ENCODE data around the gene IER5. TPM values are rescaled to one million over a fixed set of nuclear protein-coding genes. Genes with fewer than 3 reads are reported as not detected.

Gene IER5
- total and polyA plus RNA-seq, 9 of the 15 experiments (the other 6 are each of a cell fraction or from before 2014, with no cell fraction given), result 2.4 to 32.1 (median 12.0) TPM

GRCh38 chr1:181095260-181095659, 6.8 kb downstream of the IER5 start:
- ChIA-PET POLR2A (interaction anchor here (1.0 to 10.3 kb wide), 3 partner anchors 7 to 19 kb away, joined by 3 to 257 read pairs (median 4); no protein-coding TSS in a partner anchor), CTCF (ENCODE audit: low intra/inter-chr PET ratio) (interaction anchor here (0.6 kb wide), 1 partner anchor 10 kb away, joined by 3 read pairs; no protein-coding TSS in a partner anchor)
- FAIRE-seq (no peak), ATAC-seq (no peak), DNase-seq (ENCODE audit: extremely low read depth in 1 of 4, low spot score in 3 of 4) (no peak)
- H3K4me1 ChIP-seq (replicated peaks in 1 of 2; ENCODE audit: control insufficient read depth in 2 of 2, insufficient read depth in 2 of 2, low read length in 2 of 2), result peaks cover 14 to 36% of the 10 kb centered on the region in 2 experiments
- no peak overlapping the region for H2AFZ ChIP-seq (ENCODE audit: low read depth, low read length)
- intact Hi-C loops (cut with micrococcal nuclease) (no loop called here), in situ Hi-C loops (cut with MboI) (no loop called here)
- H3K27ac ChIP-seq (ENCODE audit: extremely low read depth, low read depth, low read length), result no peak overlapping the region
- H3K9me3 ChIP-seq (replicated peaks; ENCODE audit: control insufficient read depth, insufficient read depth, low read depth, low read length), result no peaks in the 10 kb centered on the region
- TF ChIP-seq RHOXF2B (CRISPR knock-in tag; conservative IDR thresholded peaks at IDR 0.05) (no peak), FOXO4 (CRISPR knock-in tag; IDR thresholded peaks at IDR 0.05) (no peak), SETDB1 (IDR thresholded peaks at IDR 0.05; ENCODE audit: low read length) (no peak), NKRF (IDR thresholded peaks at IDR 0.05; ENCODE audit: borderline replicate concordance) (no peak), GABPB2 (CRISPR knock-in tag; conservative IDR thresholded peaks at IDR 0.05) (no peak), NCOA1 (IDR thresholded peaks at IDR 0.05; ENCODE audit: low read depth) (no peak), MEF2A (IDR thresholded peaks at IDR 0.05; ENCODE audit: control insufficient read depth, low read depth, low read length) (no peak), PCBP1 (IDR thresholded peaks at IDR 0.05; ENCODE audit: low read depth, low read length, poor library complexity, severe bottlenecking) (no peak), SMAD4 (CRISPR knock-in tag; conservative IDR thresholded peaks at IDR 0.05) (no peak), BDP1 (IDR thresholded peaks at IDR 0.05; ENCODE audit: insufficient read depth, insufficient read length) (no peak), ZNF395 (CRISPR knock-in tag; IDR thresholded peaks at IDR 0.05) (no peak), TEAD4 (IDR thresholded peaks at IDR 0.05; ENCODE audit: low read length) (no peak), TEAD4 (CRISPR knock-in tag; IDR thresholded peaks at IDR 0.05; ENCODE audit: borderline replicate concordance) (no peak), DEAF1 (CRISPR knock-in tag; IDR thresholded peaks at IDR 0.05) (no peak)
- WGBS (ENCODE audit: insufficient coverage, low coverage, missing lambda C conversion rate), result 73% methylated on average over 8 of the region's 8 CpGs
- no peak overlapping the region for H3K9ac ChIP-seq (ENCODE audit: insufficient read depth in 1 of 2, low read depth in 2 of 2, low read length in 2 of 2)
- no peak overlapping the region for H3K4me2 ChIP-seq (ENCODE audit: insufficient read depth, low read length)
- no peaks in the 10 kb centered on the region for H3K27me3 ChIP-seq (ENCODE audit: control insufficient read depth in 2 of 2, insufficient read depth in 2 of 2, low read length in 2 of 2)
- H3K9me1 ChIP-seq (ENCODE audit: control insufficient read depth, insufficient read depth, low read length), result no peaks in the 10 kb centered on the region
- H3K4me3 ChIP-seq, result no peak overlapping the region
- BruUV-seq (replicated peaks), result no TSS peak
- peaks cover 31% of the 10 kb centered on the region for H3K79me2 ChIP-seq (ENCODE audit: control insufficient read depth, insufficient read depth, low read length)
- peaks cover 26% of the 10 kb centered on the region for H3K36me3 ChIP-seq (ENCODE audit: control insufficient read depth, insufficient read depth, low read length)
- H4K20me1 ChIP-seq (replicated peaks; ENCODE audit: control insufficient read depth, insufficient read depth, low read length), result peaks cover 27% of the 10 kb centered on the region
